Stimulated activated CD8-positive, alpha-beta memory T cell treated with anti-CD3 and anti-CD28 coated beads, Interleukin-4, amount 100 ng/mL, for 4 hours (primary cell): Measurements from ENCODE around the gene CXorf51A.
"Not testable (repeated sequence)": the region's sequence is repeated elsewhere in the genome, so short reads cannot be mapped to it uniquely, and the experiment has no call there.

Source experiments
- DNase-seq, 2 donors: peaks; one replicate each; pipeline ENCODE4 v3.0.0-alpha.2; 2020; ENCODE audit warnings: low read depth in 2 of 2, low spot score in 1 of 2

CXorf51A gene

DNA sequence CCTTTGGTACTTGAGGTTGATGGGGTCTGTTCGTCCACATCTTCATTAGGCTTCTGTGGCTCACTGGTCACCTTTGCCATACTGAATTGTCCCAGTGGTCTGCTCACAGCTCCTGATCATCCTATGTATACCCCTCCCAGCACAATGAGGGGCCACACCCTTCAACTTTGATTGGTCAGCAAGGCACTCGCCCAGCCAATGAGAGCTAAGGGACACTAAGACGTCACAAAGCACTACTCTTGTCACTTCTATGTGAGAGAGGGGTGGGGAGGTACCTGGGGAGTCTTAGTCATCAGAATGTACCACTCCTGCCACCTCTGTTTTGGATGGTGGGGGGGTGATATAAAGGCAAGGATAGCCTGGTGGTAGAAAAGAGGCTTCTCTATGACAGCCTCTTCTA is at the start of gene CXorf51A:
TSS of gene CXorf51A (minus strand) at position 101 of the 400 bp plus-strand sequence. CDS start at position 80, 21 bp downstream.
- not testable (repeated sequence) for DNase-seq

DNA sequence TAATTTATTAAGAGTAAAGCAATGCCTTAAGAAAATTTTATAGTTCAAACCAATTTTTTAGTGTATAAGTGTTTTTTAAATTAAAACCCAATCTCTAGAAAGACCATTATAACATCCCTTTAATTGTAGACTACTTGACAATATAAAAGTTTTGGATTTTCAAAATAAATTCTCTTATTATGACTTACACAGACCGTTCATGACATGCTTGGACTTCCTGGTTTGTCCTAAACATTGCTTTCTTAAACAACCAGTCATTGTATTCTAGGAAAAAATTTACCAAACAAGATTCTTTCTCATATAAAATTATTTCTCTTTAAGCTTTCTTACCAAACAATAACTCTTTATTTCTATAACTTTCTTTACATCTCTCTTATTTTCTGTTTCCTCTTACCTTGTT is 49.0 kb upstream of the CXorf51A start:
- DNase-seq: no peak

DNA sequence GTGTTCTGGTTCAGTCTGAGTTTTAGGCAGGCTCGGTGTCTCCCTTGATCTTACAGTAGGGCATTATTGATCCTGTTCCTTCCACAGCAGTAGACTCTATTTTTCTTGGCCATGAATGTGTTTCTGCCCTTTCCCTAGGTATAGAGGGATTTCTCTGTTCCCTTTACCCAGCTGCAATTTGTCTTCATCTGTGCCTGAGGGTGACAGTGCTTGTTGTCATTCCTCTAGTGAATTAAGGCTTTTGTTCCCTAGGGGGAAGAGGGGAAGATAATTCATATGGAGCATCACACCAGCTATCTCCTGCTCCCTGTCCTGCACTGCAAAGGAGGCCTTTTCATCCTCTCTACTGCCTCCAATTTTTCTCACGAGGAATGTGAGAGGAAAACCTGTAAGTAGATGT is 39.7 kb upstream of the CXorf51A start:
- DNase-seq: no peak

DNA sequence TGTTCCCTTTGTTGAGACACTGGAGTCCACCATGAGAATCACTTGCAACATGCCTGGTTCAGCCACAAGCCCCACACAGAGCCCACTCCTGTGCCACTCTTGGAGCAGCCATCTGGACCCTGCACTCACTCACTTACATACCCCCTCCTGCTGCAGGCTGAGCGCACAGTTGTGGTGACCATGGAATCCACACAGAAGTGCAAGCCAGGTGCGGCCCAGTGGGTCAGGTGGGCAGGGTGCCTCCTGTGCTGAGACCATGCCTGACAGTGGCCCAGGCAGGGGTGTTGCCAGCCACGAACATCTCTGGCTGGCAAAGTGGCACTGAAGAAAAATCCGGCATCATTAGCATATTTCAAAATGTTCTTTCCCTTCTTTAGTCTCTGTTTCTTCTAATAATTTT is 17.4 kb upstream of the CXorf51A start:
- no peak for DNase-seq

DNA sequence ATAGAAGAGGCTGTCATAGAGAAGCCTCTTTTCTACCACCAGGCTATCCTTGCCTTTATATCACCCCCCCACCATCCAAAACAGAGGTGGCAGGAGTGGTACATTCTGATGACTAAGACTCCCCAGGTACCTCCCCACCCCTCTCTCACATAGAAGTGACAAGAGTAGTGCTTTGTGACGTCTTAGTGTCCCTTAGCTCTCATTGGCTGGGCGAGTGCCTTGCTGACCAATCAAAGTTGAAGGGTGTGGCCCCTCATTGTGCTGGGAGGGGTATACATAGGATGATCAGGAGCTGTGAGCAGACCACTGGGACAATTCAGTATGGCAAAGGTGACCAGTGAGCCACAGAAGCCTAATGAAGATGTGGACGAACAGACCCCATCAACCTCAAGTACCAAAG is 5.1 kb downstream of the CXorf51A start, which contains the start of gene CXorf51B:
TSS of gene CXorf51B (plus strand) at position 301 of the 400 bp plus-strand sequence. CDS start at position 322, 21 bp downstream.
- DNase-seq: not testable (repeated sequence)
